Fibroblast of skin of left biceps (primary cell): ENCODE results near the gene MESD.

Experiments
- DNase-seq, 2 experiments: peaks; one replicate each; pipeline ENCODE4 v3.0.0-alpha.2; 2013; ENCODE audit warnings: low read depth in 2 of 2

Gene MESD

DNA sequence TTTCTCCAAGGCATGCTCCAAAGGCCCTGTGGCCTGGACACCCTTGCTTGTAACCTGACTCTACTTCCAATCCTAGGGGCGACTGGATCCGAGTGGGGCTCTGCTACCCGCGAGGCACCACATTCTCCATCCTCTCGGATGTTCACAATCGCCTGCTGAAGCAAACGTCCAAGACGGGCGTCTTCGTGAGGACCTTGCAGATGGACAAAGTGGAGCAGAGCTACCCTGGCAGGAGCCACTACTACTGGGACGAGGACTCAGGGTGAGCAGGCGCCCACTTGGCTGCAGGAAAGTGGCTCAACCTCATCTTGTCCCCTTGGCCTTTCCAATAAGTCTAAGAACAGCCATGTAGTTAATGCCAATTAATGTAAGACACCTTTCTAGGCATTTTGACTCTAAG, 51.9 kb downstream of the MESD start:
- DNase-seq, result no peak

DNA sequence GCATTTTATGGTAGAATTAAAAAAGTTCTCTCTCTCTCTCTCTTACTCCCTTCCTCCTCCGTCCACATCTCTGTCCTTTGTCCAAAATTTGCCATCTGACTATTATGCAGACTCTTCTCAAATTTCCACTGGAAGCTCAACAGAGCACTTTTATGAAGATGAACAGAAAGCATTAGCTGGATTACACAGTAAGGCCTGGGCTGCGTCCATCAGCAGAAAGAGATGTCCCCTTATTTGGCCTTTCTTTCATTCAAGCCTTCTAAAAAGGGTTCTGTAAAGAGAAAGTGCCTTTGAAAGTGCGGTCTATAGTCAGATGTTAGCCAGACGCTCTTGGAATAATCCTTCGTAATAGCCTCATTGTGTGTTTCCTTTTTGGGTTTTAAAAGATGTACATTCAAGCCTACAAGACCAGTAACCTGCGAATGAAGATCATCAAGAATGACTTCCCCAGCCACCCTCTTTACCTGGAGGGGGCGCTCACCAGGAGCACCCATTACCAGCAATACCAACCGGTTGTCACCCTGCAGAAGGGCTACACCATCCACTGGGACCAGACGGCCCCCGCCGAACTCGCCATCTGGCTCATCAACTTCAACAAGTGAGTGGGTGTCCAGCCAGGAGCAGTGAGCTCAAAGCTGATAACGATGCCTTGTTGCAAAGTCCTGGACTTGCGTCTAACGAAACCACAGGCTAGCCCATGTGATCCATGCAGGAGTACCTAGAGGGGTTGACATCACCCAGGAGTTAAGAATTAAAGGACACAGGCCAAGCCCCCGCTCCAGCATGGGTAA, 53.1 kb downstream of the MESD start:
- DNase-seq, result no peak

DNA sequence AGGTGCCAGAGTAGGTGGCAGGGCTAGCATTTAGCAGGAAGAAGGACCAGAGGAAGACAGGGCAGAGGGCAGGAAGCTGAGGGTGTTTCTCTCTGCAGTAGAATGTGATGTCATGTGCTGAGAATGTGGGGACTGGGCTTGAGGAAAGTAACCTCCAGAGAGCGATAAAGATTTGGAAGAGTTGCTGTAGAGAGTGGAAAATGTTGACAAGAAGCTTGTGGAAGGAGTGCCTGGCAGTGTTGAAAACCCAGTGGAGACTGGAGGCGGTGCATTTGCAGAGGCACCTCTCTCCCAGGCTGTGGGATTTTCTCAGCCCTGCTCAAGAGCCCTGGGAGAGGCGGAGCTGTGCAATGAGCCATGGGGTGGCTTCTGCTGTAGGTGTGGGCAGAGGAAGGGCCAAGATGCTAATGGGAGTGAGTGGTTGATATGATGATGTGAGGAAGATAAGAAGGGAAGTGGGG, 54.8 kb downstream of the MESD start:
- DNase-seq, result no peak

DNA sequence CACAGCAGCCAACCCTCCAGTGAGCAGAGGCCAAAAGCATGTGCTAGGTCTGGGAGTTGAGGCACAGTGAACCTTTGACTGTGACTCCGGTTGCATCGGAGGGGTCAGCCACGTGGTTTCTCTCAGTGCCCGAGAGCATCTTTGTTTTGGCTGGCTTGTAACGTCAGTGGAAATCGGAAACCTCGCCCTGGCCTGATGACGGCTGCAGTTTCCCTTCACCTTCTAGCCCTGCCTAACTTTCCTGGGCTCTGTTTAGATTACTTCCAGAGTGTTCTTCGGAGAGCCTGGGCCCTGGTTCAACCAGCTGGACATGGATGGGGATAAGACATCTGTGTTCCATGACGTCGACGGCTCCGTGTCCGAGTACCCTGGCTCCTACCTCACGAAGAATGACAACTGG, 56.6 kb downstream of the MESD start:
- DNase-seq, result no peak

DNA sequence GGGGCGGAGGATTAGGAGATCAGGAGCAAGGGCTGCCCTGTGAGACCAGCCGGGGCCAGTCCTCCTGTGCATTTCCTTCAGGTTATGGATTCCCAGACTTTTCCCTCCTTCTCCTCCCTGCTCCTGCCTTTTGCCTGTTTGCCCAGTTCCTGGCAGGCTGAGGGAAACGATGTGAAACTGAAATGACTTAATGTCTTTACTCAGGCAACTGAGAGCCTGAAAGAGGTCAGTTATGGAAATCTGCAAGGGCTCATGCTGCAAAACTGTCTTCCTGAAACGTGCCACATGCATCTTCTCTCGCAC, 57.2 kb downstream of the MESD start:
- no peak for DNase-seq

DNA sequence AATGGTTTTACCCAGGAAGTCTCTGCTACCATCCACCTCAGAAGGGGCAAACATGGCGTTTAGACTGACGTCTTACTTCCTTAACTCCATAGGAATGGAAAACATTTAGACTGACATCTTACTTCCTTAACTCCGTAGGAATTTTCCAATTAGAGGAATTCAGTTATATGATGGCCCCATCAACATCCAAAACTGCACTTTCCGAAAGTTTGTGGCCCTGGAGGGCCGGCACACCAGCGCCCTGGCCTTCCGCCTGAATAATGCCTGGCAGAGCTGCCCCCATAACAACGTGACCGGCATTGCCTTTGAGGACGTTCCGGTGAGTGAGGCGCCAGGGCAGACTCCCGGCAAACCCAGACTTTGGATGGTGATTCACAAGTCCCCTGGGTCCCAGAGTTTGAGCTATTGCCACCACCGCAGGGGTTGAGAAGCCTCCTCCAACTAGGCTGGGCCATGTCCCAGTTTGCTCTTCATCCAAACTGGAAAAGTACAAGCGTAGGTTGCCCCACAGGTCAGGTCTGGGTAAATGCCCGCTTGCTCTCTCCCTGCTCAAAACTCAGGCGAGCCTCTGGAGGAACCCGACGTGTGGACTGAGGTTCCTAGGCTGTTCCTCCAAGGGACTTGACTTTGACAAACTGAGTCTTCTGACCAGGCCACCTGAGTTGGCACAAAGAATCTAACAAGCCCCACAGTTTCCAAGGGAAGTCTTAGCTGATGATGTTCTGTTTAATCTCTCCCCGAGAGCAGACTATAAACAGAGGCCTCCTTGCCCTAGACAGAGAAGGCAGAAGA, 57.7 kb downstream of the MESD start:
- DNase-seq, result no peak

DNA sequence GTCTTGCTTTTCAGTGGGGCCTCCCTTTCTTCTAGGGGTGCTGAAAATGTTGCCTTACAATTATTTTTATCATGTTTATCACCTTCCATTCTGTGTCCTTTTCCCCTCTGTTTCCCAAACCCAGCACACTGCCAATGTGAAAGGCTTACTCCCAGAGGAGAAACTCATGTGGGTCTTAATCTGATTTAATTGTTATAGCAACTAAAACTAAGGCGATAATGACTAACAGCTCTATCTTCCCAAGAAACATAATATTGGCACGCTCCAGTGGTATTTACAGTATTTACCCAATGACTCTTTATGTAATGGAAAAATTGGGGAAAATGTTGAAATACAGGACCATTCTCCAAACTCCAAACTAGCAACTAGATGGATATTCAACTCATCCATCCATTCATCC, 58.4 kb downstream of the MESD start:
- DNase-seq, result no peak

DNA sequence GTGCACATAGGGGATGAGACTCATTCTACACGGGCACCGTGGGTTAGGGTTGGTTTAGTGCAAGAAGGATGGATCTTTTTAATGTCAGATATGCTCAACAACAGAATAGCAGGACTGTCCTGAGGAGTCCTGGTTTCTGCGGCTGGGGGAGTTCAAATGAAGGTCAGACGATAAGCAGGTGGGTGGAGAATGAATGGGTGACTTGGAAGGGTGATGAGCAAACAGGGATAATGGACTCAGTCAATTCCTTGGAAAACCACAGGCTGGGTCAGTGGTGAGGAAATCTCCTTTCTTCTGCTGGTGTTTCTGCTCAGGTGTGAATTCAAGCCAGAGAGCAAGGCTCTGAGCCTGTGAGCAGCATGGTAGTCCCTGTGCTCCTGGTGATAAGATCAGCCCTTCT, 59.9 kb downstream of the MESD start:
- no peak for DNase-seq

DNA sequence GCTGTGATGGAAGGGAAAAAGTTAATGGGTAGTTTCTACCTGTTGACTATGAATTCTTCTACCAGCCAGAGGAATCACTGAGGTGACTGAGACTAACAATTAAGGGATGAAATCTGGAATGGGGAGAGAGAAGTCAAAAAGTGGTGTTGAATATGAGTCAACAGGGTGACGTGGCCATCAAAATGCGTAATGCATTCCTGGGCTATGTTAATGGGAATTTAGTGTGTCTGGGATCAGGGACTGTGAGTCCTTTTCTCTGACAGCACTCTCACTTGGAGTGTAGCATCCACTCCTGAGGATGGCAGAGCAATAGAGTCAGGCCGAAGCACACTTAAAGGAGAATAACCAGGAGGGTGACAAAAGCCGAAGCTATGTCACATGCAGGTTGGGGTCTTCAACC, 60.4 kb downstream of the MESD start:
- DNase-seq, result peak; percentile 30 to 49

DNA sequence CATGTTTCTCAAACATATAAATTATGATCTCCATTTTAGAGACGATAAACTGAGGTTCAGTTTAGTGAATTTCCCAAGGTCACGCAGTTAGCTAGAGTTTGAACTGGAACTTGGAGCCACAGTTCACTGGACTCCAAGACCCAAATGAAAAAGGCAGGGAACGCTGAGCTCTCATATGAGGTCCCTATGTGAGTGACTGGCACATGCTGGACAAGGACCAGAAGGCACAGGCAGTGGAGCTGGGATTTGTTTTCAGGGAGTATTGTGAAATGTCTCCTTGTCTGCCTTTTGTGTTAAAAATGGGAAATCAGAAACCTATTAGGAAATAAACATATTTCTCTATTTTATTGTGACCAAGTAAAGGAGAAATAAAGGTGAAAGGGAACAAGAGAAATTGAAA, 63.5 kb downstream of the MESD start:
- no peak for DNase-seq

DNA sequence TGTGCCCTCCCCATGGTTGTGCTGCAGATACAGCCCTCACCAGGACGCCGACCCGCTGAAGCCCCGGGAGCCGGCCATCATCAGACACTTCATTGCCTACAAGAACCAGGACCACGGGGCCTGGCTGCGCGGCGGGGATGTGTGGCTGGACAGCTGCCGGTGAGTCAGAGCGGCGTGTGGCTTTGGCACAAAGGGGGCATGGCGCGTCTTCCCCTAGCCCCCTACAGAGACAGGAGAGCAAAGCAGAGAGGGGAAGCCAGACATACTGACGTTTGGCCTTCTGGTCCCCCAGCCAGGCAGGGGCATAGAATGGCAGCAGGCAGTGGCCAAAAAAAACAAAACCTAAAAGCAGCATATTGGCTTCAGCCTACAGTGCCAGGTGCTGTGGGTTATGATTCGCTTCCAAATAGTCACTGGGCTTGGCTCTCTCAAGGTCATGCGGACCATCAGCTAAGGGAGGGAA, 64.0 kb downstream of the MESD start:
- DNase-seq, result no peak

DNA sequence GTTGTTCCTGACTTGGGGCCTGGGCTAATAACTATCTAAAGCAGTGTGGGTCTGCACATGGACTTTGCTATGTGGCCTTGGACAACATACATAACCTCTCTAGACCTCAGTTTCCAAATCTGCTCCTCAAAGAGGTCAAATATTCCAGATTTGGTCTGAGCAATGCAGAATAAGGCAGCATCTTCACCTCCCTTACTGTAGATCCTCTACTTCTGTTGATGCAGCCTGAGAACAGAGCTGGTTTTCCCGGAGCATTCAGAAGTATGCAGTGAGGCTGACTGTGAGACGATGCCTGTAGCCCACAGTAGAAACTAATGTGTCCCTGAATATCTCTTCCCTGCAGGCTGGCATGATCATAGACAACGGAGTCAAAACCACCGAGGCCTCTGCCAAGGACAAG, 65.3 kb downstream of the MESD start:
- DNase-seq, result no peak

DNA sequence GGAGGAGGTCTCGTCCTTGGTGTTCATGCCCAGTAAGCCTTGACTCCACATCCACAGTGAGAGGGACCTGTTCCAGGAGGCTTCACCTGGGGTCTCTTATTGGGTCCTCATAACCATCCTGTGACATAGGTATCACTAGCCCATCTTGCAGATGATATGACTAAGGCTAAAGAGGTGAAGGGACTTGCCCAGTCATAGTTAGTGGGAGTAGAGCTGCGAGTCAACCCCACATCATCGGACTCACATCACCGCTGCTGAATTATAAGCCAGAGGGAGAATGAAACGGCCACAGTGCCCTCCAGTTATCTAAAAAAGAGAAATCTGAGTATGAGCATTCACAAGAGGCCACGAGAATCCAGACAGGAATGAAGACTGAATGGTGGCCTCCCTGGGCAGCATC, 66.0 kb downstream of the MESD start:
- DNase-seq, result no peak

DNA sequence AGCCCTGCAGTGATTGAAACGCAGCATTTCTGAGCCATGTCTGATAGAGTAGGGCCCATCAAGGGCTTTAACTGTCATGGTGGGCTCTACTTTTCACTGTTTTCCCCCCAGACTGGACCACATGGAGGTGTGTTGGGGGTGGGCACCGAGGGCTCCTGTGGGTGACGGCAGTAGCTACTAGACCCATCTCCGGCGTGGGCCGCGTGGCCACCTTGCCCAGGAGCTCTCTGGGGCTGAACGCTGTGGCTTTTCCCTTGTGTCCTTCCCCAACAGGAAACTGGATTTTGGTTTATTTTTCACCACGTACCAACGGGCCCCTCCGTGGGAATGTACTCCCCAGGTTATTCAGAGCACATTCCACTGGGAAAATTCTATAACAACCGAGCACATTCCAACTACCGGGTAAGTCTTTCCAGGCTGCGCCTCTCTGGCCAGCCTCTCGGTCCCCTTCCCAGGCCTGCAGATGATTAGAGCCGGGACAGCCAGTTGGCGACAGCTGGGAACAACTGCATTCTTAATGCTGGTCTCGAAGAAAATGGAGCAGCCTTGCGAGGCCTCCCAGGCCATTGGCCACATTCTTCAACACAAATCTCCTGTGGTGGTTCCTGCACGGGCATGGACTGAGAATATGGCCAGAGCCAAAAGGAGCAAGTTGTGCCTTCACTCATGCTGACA, 67.7 kb downstream of the MESD start:
- DNase-seq, result no peak

DNA sequence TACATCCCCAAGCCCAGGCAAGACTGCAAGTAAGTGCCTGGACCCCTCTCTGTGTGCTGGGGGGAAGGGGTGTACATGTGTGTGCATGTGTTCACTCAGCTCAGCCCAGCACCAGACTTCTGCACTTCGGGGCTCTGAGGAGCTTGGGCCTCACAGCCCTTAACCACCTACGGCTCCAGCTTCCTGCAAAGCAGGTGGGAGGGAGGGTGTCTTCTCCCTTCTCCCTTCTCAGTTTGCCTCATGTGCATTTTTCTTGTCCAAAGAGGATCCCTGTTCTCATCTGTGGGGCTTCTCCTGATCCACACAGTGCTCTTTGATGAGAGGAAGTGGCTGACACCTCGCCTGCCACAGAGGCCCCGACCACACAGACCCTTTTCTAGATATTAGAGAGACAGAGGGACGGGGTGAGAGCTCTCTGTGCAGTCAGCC, 69.3 kb downstream of the MESD start:
- DNase-seq, result no peak

DNA sequence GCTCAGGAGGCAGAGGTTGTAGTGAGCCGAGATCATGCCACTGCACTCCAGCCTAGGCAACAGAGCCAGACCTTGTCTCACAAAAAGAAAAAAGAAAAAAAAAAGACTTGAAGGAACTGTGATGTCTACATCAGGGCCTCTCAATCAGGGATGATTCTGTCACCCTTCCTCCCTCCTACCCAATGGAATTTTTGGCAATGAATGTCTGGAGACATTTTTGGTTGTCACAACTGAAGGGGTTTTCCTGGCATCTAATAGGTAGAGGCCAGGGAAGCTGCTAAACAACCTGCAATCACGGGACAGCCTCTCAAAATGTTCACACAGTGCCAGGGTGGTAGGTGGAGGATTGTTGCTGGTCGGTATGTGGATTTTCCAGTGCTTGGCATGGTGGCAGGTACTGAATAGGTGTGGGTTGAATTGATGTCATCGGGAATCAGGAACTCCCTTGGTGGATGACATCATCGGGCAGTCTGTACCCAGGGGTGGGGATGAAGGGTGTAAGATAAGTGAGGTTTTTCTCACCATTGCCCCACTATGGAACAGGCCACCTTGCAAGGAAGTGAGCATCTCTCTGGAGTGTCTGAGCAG, 71.3 kb downstream of the MESD start:
- no peak for DNase-seq

DNA sequence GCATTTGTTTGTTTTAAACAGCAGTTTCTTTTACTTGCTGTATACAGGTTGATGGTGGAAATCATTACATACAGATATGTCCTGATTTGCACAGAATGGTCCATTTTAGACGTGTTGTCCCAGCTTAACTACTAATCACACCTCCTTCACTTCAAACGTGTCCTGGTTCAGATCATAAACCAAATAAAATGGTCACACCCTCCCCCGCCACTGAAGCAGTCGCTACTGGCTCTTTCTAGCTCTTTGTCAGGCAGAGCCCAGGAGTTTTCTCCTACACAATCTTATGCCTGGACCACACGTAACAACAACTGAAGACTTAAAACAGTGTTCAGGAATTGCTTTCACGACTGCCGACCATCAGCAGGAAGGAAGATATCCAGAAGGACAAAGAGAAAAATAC, 73.6 kb downstream of the MESD start:
- no peak for DNase-seq

DNA sequence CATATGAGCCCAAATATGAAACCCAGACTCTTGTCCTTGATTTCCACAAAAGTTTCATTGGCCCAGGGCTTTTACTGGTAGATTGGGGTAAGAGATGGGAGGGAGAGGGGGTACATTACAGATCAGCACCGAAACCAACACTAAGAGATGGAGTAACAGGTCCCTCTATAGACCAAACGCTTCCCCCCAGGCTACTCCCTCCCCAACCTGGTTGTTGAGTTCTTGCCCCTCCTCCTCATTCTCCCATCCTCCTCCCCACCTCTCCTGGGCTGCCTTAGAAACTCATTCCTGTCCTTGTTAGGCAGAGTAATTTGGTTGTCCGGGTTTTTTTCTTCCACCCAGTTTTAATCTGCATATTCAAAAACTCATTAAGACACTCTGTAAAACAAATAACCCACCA, 74.1 kb downstream of the MESD start:
- DNase-seq, result no peak

DNA sequence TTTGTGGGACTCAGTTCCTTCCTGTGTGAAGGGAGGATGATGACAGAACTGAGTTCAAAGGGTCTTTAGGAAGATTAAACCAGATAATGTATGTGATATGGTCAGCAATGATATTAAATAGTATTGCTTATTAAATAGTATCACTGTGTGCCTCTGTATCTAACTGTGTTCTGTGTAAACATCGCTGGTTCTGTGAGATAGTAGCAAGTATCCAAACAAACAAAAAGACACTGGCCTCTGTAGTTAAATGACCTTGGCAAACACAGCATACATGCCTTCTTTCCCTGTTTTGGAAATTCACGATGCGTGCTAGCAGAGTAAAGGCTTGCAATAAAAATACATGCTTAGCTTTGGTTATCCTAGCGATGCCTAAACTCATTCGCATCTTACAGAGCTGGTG, 76.1 kb downstream of the MESD start:
- no peak for DNase-seq

DNA sequence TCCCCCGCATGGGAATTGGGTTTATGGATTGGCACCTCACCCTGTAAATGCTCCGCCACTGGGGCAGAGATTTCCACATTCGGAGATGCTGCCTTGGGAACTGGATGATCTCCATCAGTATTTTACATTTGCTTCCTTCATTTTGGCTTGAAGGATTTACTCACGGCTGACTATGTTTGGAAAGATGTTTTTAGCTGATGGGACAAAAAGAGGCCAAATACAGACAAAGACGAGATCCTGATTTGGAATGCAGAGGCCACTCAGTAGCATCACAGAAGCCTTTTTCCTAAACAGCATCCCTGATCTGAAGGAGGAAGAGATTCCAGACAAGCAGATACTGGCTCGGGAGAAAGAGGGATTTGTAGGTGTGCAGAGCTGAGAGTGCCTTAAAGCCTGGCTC, 76.9 kb downstream of the MESD start:
- no peak for DNase-seq

DNA sequence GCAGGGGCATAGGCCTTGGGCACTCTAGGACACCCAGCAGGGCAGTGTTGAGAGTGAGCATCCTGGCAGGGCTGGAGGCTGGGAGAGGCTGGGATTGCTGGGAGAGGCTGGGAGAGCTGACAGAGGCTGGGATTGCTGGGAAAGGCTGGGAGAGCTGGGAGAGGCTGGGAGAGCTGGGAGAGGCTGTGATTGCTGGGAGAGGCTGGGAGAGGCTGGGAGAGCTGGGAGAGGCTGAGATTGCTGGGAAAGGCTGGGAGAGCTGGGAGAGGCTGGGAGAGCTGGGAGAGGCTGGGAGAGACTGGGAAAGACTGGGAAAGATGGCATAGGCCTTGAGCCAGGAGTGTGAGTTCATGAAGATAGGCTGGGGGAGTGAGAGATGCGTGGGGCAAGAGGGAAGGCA, 77.8 kb downstream of the MESD start:
- DNase-seq, result no peak

DNA sequence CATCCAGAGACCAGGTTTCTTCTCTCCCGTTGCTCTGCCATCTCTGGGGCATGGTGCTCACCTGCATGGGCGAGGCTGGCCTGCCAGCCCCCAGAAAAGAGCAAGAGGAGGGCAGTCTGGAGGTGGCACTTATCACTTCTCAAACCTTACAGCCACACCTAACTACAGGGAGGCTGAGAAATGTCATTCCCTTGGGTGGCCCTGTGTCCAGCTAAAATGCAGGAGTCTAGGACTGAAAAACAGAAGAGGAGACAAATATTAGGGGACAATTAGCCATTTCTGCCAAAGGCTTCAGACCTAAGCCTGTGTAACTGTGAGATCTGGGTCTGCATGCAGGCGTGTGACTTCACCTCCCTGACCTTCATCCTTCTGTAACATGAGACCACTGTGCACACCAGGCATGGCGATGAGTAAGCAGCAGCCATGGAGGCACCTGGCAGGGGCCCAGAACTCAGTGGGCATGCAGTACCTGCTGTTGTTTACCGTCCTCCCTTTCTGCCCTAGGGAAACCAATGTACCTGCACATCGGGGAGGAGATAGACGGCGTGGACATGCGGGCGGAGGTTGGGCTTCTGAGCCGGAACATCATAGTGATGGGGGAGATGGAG, 83.4 kb downstream of the MESD start:
- DNase-seq, result no peak
